Stimulated activated CD4-positive, alpha-beta T cell treated with anti-CD3 and anti-CD28 coated beads, Interleukin-1b, Interleukin-23, amount 100 ng/mL, for 48 hours (primary cell): ENCODE data around the gene LEMD1.
A peak's percentile ranks its signal among the peaks of the same experiment; 100 is the strongest.

Experiments
- DNase-seq: peaks from one replicate; pipeline ENCODE4 v3.0.0-alpha.2; 2020

LEMD1 gene

GRCh38 chr1:205351984-205352713, 69.7 kb downstream of the LEMD1 start:
- no peak for DNase-seq

DNA sequence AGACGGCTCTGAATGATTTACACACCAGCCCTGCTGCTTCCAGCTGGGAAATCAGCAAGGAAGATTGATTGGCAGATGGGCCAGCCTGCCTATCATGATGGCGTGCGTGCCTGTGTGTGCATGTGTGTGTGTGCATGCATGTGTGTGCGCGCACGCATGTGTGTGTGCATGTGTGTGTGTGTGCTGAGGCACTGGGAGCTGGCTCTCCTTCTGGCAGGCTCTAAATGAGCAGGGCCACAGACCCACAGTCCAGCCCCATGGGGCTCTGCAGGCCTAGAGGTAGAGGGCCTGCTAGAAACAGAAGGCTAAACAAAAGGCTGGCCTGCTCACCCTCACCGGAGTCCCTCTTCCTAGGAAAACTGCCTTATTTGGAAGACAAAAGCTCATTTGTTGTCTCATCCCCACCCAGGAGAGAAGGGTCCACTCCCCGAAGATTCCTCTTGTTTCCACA, 71.1 kb downstream of the LEMD1 start:
- no peak for DNase-seq

DNA sequence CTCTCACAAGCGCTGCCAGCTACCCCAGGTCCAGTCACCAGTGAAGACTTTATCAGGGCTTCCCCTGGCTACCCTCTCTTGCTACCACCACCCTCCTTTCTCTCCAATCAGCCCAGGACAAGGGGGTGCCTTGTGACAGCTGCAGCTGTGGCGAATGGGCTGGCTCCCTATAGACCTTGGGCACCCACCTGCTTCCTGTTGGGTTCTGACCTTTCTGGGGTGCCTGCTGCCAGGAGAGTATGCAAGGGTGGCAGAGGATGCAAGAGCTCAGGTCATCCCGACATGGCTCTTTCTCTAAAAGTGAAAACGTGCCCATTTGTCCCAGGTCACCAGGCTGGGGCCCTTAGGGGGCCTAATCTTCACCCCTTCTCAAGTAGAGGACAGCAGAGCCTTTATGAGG, 71.7 kb downstream of the LEMD1 start:
- DNase-seq = no peak

DNA sequence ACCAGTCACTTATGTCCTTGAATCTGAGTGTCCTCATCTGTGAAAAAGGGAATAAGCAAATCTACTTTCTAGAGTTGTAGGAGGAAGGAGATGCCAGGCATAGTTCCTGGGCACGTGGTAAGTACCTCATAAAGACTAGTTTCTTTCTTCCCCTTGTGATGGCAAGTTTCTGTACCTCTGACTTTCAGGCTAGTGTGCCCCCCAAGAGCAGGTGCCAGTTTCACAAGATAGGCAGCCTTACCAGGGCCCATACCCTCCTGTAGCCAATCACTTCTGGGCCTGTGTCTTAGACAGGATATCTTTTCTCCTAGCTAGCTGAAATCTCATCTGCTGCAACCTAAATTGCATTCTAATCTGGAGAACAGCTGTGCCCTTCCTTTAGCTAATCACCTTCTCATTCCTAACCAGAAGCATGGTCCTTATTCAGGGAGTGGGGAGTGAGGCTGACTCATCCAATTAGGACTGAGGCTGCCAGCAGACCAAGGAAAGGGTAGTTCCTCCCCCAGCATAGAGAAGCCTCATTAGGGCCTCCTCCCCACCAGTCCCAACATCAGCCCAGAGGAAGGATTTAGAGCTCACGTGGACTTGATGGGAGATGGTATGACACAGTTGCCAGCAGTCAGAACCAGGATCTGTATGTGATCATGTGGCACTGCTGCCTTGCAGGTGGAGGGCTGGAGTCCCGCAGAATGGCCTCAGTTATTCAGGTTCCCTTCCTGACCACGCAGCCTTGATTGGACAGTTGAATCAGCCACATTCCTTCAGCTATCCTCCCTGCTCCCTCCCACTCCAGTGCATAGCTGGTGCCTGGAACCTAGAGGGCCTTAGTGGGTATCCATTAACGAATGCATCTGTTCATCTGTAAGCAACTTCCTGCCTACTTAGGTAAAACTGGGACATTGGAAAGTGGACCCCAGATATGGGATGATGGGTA, 73.0 kb downstream of the LEMD1 start:
- DNase-seq = no peak

GRCh38 chr1:205346956-205347574, 74.8 kb downstream of the LEMD1 start:
- no peak for DNase-seq

- no peak for DNase-seq
These were observed 76.1 kb downstream of the LEMD1 start for GRCh38 chr1:205345761-205346160.

DNA sequence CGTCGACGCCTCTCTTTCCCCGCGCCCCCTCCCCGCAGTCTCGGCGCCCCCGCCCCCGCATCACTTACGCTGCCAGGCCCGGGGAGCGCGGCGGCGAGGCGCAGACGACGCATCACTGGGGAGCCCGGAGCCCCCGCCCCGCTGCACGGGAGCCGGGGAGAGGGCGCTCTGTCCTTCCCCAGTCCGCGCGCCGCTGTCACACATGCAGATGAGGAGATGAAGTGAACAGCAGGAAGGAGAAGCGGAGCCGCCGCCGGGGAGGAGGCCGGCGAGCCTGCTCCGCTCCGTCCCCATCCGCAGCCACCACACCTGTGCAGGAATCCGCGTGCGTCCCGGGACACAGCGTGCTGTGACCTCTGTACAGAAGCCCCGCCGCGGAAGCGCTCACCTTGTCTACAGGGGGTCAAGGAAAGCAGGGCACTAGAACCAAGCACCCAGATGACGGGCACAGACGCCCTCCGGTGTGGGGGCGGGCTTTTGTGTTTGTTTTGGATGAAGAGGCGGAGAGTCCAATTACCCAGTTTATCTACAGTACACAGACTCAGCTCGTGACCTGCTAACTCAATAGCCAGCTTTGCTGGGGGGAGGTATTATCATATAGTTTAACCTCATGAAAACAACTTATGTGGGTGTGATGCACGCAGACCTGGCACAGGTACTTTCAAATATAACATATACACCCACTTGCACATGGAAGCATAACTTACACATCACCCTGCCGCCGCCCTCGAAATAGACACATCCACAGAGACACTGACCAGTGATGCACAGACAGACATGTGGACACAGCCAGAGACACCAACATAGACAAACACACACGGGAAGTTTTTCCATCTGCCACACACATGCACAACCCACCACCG, 77.6 kb downstream of the LEMD1 start:
- peak; percentile 24 for DNase-seq

- peak; percentile 23 for DNase-seq
These were observed 78.3 kb downstream of the LEMD1 start for GRCh38 chr1:205343431-205344065.

DNA sequence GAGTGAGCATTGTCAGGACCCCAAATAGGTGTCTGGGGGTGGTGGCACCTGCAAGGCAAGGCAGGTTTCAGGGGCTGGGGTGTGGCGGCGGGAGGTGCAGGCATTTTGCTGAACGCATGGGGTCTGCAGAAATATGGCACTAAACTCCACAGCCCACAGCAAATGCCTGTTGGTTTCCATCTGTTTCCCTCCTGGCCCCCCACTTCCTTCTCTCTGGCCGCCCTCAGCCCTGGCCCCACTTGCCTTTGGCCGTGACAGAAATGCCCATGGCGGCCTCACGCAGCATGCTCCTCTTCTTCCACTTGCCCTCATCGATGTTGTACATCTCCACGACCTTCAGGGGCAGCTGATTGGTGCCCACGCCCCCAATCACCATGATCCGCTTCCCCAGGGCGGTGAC, 78.9 kb downstream of the LEMD1 start:
- no peak for DNase-seq

- DNase-seq = no peak
These were observed 81.2 kb downstream of the LEMD1 start for GRCh38 chr1:205340676-205341075.

GRCh38 chr1:205339717-205340116, 82.1 kb downstream of the LEMD1 start:
- DNase-seq = no peak

- DNase-seq = no peak
These were observed 82.6 kb downstream of the LEMD1 start for GRCh38 chr1:205339197-205339702.

DNA sequence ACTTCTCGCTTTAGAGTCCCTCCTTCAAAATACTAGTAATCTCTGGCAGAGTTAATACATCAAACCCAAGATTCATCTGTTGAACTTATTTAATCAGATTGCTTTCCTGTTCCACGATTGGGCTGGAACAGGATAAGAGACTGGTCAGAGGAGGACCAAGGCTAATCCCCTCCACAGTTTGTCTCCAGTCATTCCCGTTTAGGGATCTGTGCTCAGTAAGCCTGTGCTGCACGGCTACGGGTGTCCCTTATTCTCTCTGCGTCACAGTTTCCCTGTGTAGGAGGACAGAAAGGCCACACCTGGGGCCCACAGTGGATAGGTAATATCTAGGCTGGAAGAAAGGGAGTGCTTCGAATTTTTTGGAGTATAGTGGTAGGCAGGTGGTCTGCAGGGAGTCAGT, 83.8 kb downstream of the LEMD1 start:
- no peak for DNase-seq

GRCh38 chr1:205337481-205337880, 84.4 kb downstream of the LEMD1 start:
- no peak for DNase-seq

DNA sequence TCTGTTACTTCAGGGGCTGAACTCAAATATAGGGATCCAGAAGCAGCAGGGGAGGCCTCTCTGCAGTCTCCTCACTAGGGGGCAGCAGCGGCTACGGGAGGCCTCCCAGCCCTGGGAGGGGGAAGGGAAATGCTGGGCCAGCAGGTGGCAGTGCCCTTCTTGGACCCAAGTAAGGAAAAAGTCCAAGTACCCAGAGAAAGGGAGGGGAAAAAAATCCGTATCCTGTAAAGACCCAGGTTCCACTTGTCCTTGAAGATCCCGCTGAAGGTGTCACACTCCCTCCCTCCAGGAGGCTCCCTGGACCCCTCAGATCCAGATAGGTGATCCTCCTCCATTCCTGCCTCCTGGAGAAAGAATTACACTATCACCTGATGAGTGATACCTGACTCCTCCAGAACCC, 86.2 kb downstream of the LEMD1 start:
- DNase-seq = peak; percentile 78

DNA sequence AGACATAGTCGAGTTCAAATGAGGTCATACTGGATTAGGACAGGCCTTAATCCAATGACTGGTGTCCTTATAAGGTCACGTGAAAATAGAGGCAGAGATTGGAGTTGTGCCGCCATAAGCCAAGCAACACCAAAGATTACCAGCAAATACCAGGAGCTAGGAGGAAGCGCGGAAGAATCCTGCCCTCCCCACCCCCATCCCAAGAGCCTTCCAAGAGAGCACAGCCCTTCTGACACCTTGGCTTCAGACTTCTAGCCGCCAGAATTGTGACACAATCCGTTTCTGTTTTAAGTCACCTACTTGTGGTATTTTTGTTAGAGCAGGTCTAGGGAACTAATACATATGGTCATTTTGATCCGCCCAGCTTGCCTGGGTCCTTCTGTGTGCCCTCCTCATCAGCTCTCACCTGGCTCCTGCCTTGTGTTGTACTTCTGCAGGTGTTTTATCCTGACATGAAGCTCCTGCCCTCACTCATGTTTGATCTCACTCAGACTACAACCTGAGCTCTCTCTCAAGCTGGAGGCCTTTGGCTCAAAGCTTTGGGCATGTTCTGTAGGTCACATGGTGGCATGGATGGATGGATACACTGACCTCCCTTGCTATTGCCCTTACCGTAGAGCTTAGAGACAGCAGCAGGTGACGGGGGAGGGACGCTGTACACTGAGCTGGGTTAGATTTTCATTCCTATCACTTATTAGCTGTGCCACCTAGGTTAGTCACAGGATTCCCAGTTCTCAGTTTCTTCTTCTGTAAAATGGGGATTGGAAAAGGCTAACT, 89.7 kb downstream of the LEMD1 start:
- no peak for DNase-seq
